DND-41 (cell line): ENCODE measurements around the gene FADS2.

ENCODE experiments used
- CTCF ChIP-seq: IDR thresholded peaks from 2 replicates; pipeline ENCODE4 v1.5.1; 2012; ENCODE audit warnings: borderline replicate concordance, low read length, moderate library complexity, mild to moderate bottlenecking; ENCODE audit not compliant: poor library complexity, severe bottlenecking; ENCODE audit errors: extremely low read depth
- EZH2 ChIP-seq: IDR thresholded peaks from 3 replicates; pipeline ENCODE4 v1.6.1; 2012; ENCODE audit warnings: borderline replicate concordance, low read depth, mild to moderate bottlenecking, moderate library complexity, low read length, inconsistent platforms; ENCODE audit not compliant: severe bottlenecking

- TF ChIP-seq CTCF (no peak), EZH2 (no peak)
Observed at GRCh38 chr11:61881397-61881796, 53.3 kb downstream of the FADS2 start.
